SK-N-SH (cell line): ENCODE data around the gene MASP1. TPM values are rescaled to one million over a fixed set of nuclear protein-coding genes. Genes with fewer than 3 reads are reported as not detected.

Experiments used
- CTCF ChIA-PET: fragments of 300-600, 350-600 bp; formaldehyde crosslinking; extraction: SDS; loops from one replicate; lab custom pipeline; 2021; lab: Yijun Ruan, JAX
- POLR2A ChIA-PET: fragments of 350-600 bp; sonication (Branson Sonifier 250); formaldehyde crosslinking; extraction: SDS; loops from one replicate; lab custom pipeline; 2020; ENCODE audit warnings: antibody characterized with exemption, inconsistent platforms; lab: Yijun Ruan, JAX
- DNase-seq: peaks from one replicate; pipeline ENCODE4 v3.0.0; 2012
- H2AFZ ChIP-seq: fragments of 200-600 bp; sonication (generic); 2 replicates; pipeline ENCODE4 v1.8.1; 2016; ENCODE audit warnings: antibody characterized with exemption, mild to moderate bottlenecking, low read depth
- H3F3A ChIP-seq: fragments of 200-600 bp; sonication (generic); replicated peaks from 2 replicates; pipeline ENCODE3; 2016; ENCODE audit warnings: antibody characterized with exemption, mild to moderate bottlenecking; ENCODE audit not compliant: insufficient read depth
- H3K27ac ChIP-seq, 2 experiments: fragments of 200-500 bp in 1 of 2; fragments of 200-600 bp in 1 of 2; sonication (Bioruptor generic) in 1 of 2; sonication (generic), shearing (Covaris generic) in 1 of 2; 2 replicates each; pipeline versions ENCODE4 v1.5.1 to v1.6.1; 2014 to 2016; ENCODE audit warnings: low read depth in 2 of 2, inconsistent platforms in 1 of 2, low read length in 1 of 2, mild to moderate bottlenecking in 1 of 2, mixed read lengths in 1 of 2
- H3K27me3 ChIP-seq: fragments of 200-600 bp; sonication (generic), shearing (Covaris generic); 2 replicates; pipeline ENCODE4 v1.6.1; 2016; ENCODE audit warnings: mixed run types; ENCODE audit not compliant: insufficient read depth
- H3K36me3 ChIP-seq, 2 experiments: fragments of 200-500 bp in 1 of 2; fragments of 200-600 bp in 1 of 2; sonication (Bioruptor generic) in 1 of 2; sonication (generic) in 1 of 2; replicated peaks in 1 of 2; 2 replicates each; pipeline versions ENCODE3 to v1.5.1; 2014 to 2016; ENCODE audit warnings: low read length in 1 of 2, mild to moderate bottlenecking in 1 of 2; ENCODE audit not compliant: insufficient read depth in 2 of 2, control insufficient read depth in 1 of 2
- H3K4me1 ChIP-seq, 2 experiments: fragments of 200-500 bp in 1 of 2; fragments of 200-600 bp in 1 of 2; sonication (Bioruptor generic) in 1 of 2; sonication (generic), shearing (Covaris generic) in 1 of 2; 2 replicates each; pipeline versions ENCODE4 v1.5.1 to v1.6.1; 2014 to 2016; ENCODE audit warnings: low read depth in 1 of 2, low read length in 1 of 2, mixed run types in 1 of 2; ENCODE audit not compliant: insufficient read depth in 2 of 2, control insufficient read depth in 1 of 2
- H3K4me2 ChIP-seq: fragments of 200-600 bp; sonication (generic), shearing (Covaris generic); 2 replicates; pipeline ENCODE4 v1.6.1; 2017; ENCODE audit warnings: mixed run types
- H3K4me3 ChIP-seq, 2 experiments: fragments of 200-500 bp in 1 of 2; fragments of 200-600 bp in 1 of 2; sonication (Bioruptor generic) in 1 of 2; sonication (generic), shearing (Covaris generic) in 1 of 2; 2 replicates each; pipeline versions ENCODE4 v1.5.1 to v1.8.1; 2014 to 2016; ENCODE audit warnings: low read depth in 2 of 2, inconsistent platforms in 1 of 2, low read length in 1 of 2, mild to moderate bottlenecking in 1 of 2, mixed read lengths in 1 of 2, moderate library complexity in 1 of 2
- H3K79me2 ChIP-seq: fragments of 200-600 bp; sonication (generic); 2 replicates; pipeline ENCODE4 v1.8.1; 2017; ENCODE audit warnings: mild to moderate bottlenecking; ENCODE audit not compliant: insufficient read depth
- H3K9ac ChIP-seq: fragments of 200-600 bp; sonication (generic); 2 replicates; pipeline ENCODE4 v1.6.1; 2017; ENCODE audit warnings: mixed run types
- H3K9me2 ChIP-seq: fragments of 200-600 bp; sonication (generic); 2 replicates; pipeline ENCODE4 v1.6.1; 2017; ENCODE audit warnings: mixed run types
- H3K9me3 ChIP-seq: fragments of 200-600 bp; sonication (generic); 2 replicates; pipeline ENCODE4 v1.6.1; 2017; ENCODE audit warnings: mixed run types, mild to moderate bottlenecking, moderate library complexity
- H4K20me1 ChIP-seq: fragments of 200-600 bp; sonication (generic); 2 replicates; pipeline ENCODE4 v1.6.1; 2017; ENCODE audit warnings: mild to moderate bottlenecking, mixed run types; ENCODE audit not compliant: insufficient read depth
- CHD2 ChIP-seq: fragments of 150-350 bp; IDR thresholded peaks from 2 replicates; pipeline ENCODE4 v1.6.1; 2018; ENCODE audit warnings: low read length; ENCODE audit not compliant: partially characterized antibody
- EZH2phosphoT487 ChIP-seq: fragments of 200-600 bp; sonication (generic); IDR thresholded peaks from 2 replicates; pipeline ENCODE4 v1.6.1; 2017; ENCODE audit warnings: low read depth, mixed run types, mild to moderate bottlenecking, antibody characterized with exemption, moderate library complexity, borderline replicate concordance
- FOXJ3 ChIP-seq: sonication (generic); formaldehyde crosslinking; IDR thresholded peaks from 2 replicates; pipeline ENCODE4 v1.5.1; 2020; ENCODE audit warnings: mild to moderate bottlenecking, missing genetic modification reagents
- FOXM1 ChIP-seq: IDR thresholded peaks from 2 replicates; pipeline ENCODE4 v1.4.0; 2012; ENCODE audit warnings: low read depth, mild to moderate bottlenecking
- GATA2 ChIP-seq: sonication (generic); formaldehyde crosslinking; IDR thresholded peaks from 2 replicates; pipeline ENCODE4 v1.5.0; 2020; ENCODE audit warnings: mild to moderate bottlenecking, missing genetic modification reagents
- MEF2A ChIP-seq: IDR thresholded peaks from 2 replicates; pipeline ENCODE4 v1.4.0; 2012; ENCODE audit warnings: low read depth, borderline replicate concordance
- MXI1 ChIP-seq: IDR thresholded peaks from 2 replicates; pipeline ENCODE4 v1.6.1; 2012; ENCODE audit warnings: mild to moderate bottlenecking, low read depth, low read length, improper control_type of control experiment
- NFIC ChIP-seq: IDR thresholded peaks from 2 replicates; pipeline ENCODE4 v1.4.0; 2012; ENCODE audit warnings: borderline replicate concordance
- NRF1 ChIP-seq: IDR thresholded peaks from 2 replicates; pipeline ENCODE4 v1.6.1; 2012; ENCODE audit warnings: low read depth, mild to moderate bottlenecking, low read length
- POLR2AphosphoS5 ChIP-seq: IDR thresholded peaks from 2 replicates; pipeline ENCODE4 v1.6.1; 2012; ENCODE audit warnings: low read depth, low read length
- RAD21 ChIP-seq: IDR thresholded peaks from 2 replicates; pipeline ENCODE4 v1.6.1; 2012; ENCODE audit warnings: mild to moderate bottlenecking, low read length
- RCOR1 ChIP-seq: fragments of 150-350 bp; IDR thresholded peaks from 2 replicates; pipeline ENCODE4 v1.6.1; 2017; ENCODE audit warnings: antibody characterized with exemption, low read length
- RFX5 ChIP-seq: IDR thresholded peaks from 2 replicates; pipeline ENCODE4 v1.6.1; 2012; ENCODE audit warnings: mild to moderate bottlenecking, improper control_type of control experiment, low read length
- RXRA ChIP-seq: IDR thresholded peaks from 2 replicates; pipeline ENCODE4 v1.4.0; 2012; ENCODE audit warnings: low read depth, mild to moderate bottlenecking, borderline replicate concordance
- SIN3A ChIP-seq: IDR thresholded peaks from 2 replicates; pipeline ENCODE4 v1.6.1; 2012; ENCODE audit warnings: low read depth, mild to moderate bottlenecking, low read length, moderate library complexity, borderline replicate concordance
- SMC3 ChIP-seq: IDR thresholded peaks from 2 replicates; pipeline ENCODE4 v1.6.1; 2012; ENCODE audit warnings: low read depth, low read length, improper control_type of control experiment
- TAF1 ChIP-seq: IDR thresholded peaks from 2 replicates; pipeline ENCODE4 v1.6.1; 2012; ENCODE audit warnings: low read depth, mild to moderate bottlenecking, low read length, moderate library complexity, borderline replicate concordance
- USF2 ChIP-seq: fragments of 150-350 bp; IDR thresholded peaks from 2 replicates; pipeline ENCODE4 v1.6.1; 2017; ENCODE audit warnings: antibody characterized with exemption, low read length, low read depth, borderline replicate concordance
- ZBTB33 ChIP-seq: IDR thresholded peaks from 2 replicates; pipeline ENCODE4 v1.4.0; 2012; ENCODE audit warnings: low read depth, borderline replicate concordance
- WGBS: methylation state at CpG from one replicate; pipeline ENCODE4 v1.1.6; 2017; ENCODE audit warnings: low lambda C conversion rate; 5-methylcytosine and 5-hydroxymethylcytosine counted together
- polyA plus RNA-seq, 3 experiments: library from polyadenylated mRNA; depleted of rRNA; stranded (reverse); fragments of >200 nt; gene quantifications; 2 replicates each; pipeline ENCODE4 v1.2.3, GENCODE V29; 2012
- TF ChIP-seq, protein P1 (sequence below): IDR thresholded peaks from 2 replicates; pipeline ENCODE4 v1.4.0; 2012; ENCODE audit warnings: low read depth, borderline replicate concordance
- TF ChIP-seq, protein P2 (sequence below): fragments of 150-350 bp; IDR thresholded peaks from 2 replicates; pipeline ENCODE4 v1.6.1; 2016; ENCODE audit warnings: mild to moderate bottlenecking, low read depth, low read length

The MASP1 gene
- polyA plus RNA-seq, 1 of the 3 experiments (the other 2 are of a cell fraction): not detected

DNA sequence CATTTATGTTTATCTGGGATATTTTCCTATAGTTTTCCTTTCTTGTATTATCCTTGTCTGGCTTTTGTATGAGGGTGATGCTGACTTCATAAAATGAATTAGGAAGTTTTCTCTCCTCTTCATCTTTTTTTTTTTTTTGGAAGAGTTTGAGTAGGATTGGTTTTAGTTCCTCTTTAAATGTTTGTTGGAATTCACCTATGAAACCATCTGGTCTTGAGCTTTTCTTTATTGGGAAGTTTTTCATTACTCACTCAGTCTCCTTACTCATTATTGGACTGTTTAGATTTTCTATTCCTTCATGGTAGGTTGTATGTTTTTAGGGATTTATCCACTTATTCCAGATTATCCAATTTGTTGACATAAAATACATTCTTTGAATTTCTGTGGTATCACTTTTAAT is 18.7 kb upstream of the MASP1 start:
- Histone ChIP-seq H3F3A (no peaks in the 10 kb centered on the region), H3K4me2 (no peak overlapping the region), H3K9me3 (no peaks in the 10 kb centered on the region), H3K36me3 (no peaks in the 10 kb centered on the region), H3K9me2 (no peaks in the 10 kb centered on the region), H3K4me1 (no peaks in the 10 kb centered on the region), H3K4me3 (no peak overlapping the region), H3K9ac (no peak overlapping the region), H3K79me2 (no peaks in the 10 kb centered on the region), H3K27ac (no peak overlapping the region), H4K20me1 (no peaks in the 10 kb centered on the region), H2AFZ (no peak overlapping the region), H3K27me3 (no peaks in the 10 kb centered on the region; the same call in 1 of the 2 replicates)
- ChIA-PET CTCF (interaction anchor here (2.9 kb wide), 1 partner anchor 9 kb away, joined by 15 read pairs; no protein-coding TSS in a partner anchor), POLR2A (no interaction called here)
- TF ChIP-seq FOXJ3 (CRISPR knock-in tag) (no peak), SMC3 (no peak), EZH2phosphoT487 (no peak), GATA2 (CRISPR knock-in tag) (no peak)
- TF ChIP-seq, protein P1, sequence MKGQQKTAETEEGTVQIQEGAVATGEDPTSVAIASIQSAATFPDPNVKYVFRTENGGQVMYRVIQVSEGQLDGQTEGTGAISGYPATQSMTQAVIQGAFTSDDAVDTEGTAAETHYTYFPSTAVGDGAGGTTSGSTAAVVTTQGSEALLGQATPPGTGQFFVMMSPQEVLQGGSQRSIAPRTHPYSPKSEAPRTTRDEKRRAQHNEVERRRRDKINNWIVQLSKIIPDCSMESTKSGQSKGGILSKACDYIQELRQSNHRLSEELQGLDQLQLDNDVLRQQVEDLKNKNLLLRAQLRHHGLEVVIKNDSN: no peak
- no peak for DNase-seq

GRCh38 chr3:187305881-187306280 is 14.3 kb upstream of the MASP1 start:
- H3K27ac ChIP-seq: no peak overlapping the region
- ChIA-PET CTCF (interaction anchor here (3.8 kb wide), 1 partner anchor 13 kb away, joined by 28 read pairs; no protein-coding TSS in a partner anchor), POLR2A (no interaction called here)
- H3K9me2 ChIP-seq: no peaks in the 10 kb centered on the region
- no peaks in the 10 kb centered on the region for H3K9me3 ChIP-seq
- H3K9ac ChIP-seq: no peak overlapping the region
- no peak for DNase-seq
- H3K4me1 ChIP-seq: no peaks in the 10 kb centered on the region
- H3K4me3 ChIP-seq: no peak overlapping the region
- TF ChIP-seq RAD21 (no peak), RFX5 (no peak), MXI1 (no peak), CHD2 (no peak), FOXM1 (no peak), EZH2phosphoT487 (no peak), GATA2 (CRISPR knock-in tag) (no peak), SIN3A (no peak), TAF1 (no peak), USF2 (no peak), SMC3 (no peak), NRF1 (no peak), RCOR1 (no peak), MEF2A (no peak), NFIC (no peak), POLR2AphosphoS5 (no peak), RXRA (no peak), ZBTB33 (no peak)
- TF ChIP-seq, protein P2, sequence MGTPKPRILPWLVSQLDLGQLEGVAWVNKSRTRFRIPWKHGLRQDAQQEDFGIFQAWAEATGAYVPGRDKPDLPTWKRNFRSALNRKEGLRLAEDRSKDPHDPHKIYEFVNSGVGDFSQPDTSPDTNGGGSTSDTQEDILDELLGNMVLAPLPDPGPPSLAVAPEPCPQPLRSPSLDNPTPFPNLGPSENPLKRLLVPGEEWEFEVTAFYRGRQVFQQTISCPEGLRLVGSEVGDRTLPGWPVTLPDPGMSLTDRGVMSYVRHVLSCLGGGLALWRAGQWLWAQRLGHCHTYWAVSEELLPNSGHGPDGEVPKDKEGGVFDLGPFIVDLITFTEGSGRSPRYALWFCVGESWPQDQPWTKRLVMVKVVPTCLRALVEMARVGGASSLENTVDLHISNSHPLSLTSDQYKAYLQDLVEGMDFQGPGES: no peak
- no peaks in the 10 kb centered on the region for H3K79me2 ChIP-seq
- no peaks in the 10 kb centered on the region for H3K36me3 ChIP-seq
- WGBS: 16% methylated on average over 7 of the region's 7 CpGs
- no peak overlapping the region for H3K4me2 ChIP-seq
- H3K27me3 ChIP-seq: no peaks in the 10 kb centered on the region
- H4K20me1 ChIP-seq: no peaks in the 10 kb centered on the region
- no peaks in the 10 kb centered on the region for H3F3A ChIP-seq
- no peak overlapping the region for H2AFZ ChIP-seq
